GM23338 (cell line): ENCODE measurements around the gene NECTIN1. TPM values are rescaled to one million over a fixed set of nuclear protein-coding genes. Genes with fewer than 3 reads are reported as not detected.

Experiments
- ATAC-seq: fragments of 200-7000 bp; cut with Tn5 transposase; 3 replicates; pipeline ENCODE4 v1.9.1; 2020
- DNase-seq: peaks from one replicate; pipeline ENCODE4 v3.0.0-alpha.2; 2015; ENCODE audit warnings: low spot score
- H2AFZ ChIP-seq: fragments of 200-600 bp; sonication (generic); 2 replicates; pipeline ENCODE4 v1.8.0; 2016; ENCODE audit warnings: antibody characterized with exemption, mild to moderate bottlenecking, moderate library complexity
- H3F3A ChIP-seq: fragments of 200-600 bp; sonication (generic); replicated peaks from 2 replicates; pipeline ENCODE4 v1.8.0; 2017; ENCODE audit warnings: antibody characterized with exemption, mixed run types, low read depth
- H3K27ac ChIP-seq: fragments of 200-600 bp; sonication (generic); 2 replicates; pipeline ENCODE4 v1.6.1; 2016; ENCODE audit warnings: low read depth
- H3K27me3 ChIP-seq: fragments of 200-600 bp; sonication (generic); 2 replicates; pipeline ENCODE4 v1.8.0; 2016; ENCODE audit warnings: mild to moderate bottlenecking, mixed run types, moderate library complexity; ENCODE audit not compliant: insufficient read depth
- H3K36me3 ChIP-seq: fragments of 200-600 bp; sonication (generic); 2 replicates; pipeline ENCODE4 v1.8.0; 2016; ENCODE audit warnings: mild to moderate bottlenecking; ENCODE audit not compliant: insufficient read depth
- H3K4me1 ChIP-seq: fragments of 200-600 bp; sonication (generic); 2 replicates; pipeline ENCODE4 v1.8.0; 2016; ENCODE audit warnings: mild to moderate bottlenecking, moderate library complexity; ENCODE audit not compliant: insufficient read depth
- H3K4me2 ChIP-seq: fragments of 200-600 bp; sonication (generic); 2 replicates; pipeline ENCODE4 v1.7.1; 2017; ENCODE audit warnings: mixed run types
- H3K4me3 ChIP-seq: fragments of 200-600 bp; sonication (generic); 2 replicates; pipeline ENCODE4 v1.6.1; 2016; ENCODE audit warnings: mixed run types
- H3K79me2 ChIP-seq: fragments of 200-600 bp; sonication (generic); replicated peaks from 2 replicates; pipeline ENCODE4 v1.8.0; 2017; ENCODE audit warnings: mild to moderate bottlenecking; ENCODE audit not compliant: insufficient read depth
- H3K9me2 ChIP-seq: fragments of 200-600 bp; sonication (generic); 2 replicates; pipeline ENCODE4 v1.8.0; 2017; ENCODE audit not compliant: insufficient read depth
- H4K20me1 ChIP-seq: fragments of 200-600 bp; sonication (generic); replicated peaks from 2 replicates; pipeline ENCODE4 v1.8.0; 2017; ENCODE audit warnings: mild to moderate bottlenecking; ENCODE audit not compliant: insufficient read depth
- H3K27ac Mint-ChIP-seq: 2 replicates; pipeline ENCODE4 v1.8.0; 2020; ENCODE audit warnings: inconsistent platforms, mild to moderate bottlenecking, moderate library complexity, mixed read lengths
- H3K27me3 Mint-ChIP-seq: 3 replicates; pipeline ENCODE4 v1.8.0; 2022; ENCODE audit warnings: low read depth, mild to moderate bottlenecking, moderate library complexity, mixed read lengths, inconsistent platforms; ENCODE audit not compliant: insufficient read depth, poor library complexity
- H3K36me3 Mint-ChIP-seq: 3 replicates; pipeline ENCODE4 v1.8.0; 2021; ENCODE audit warnings: low read depth, mild to moderate bottlenecking, inconsistent platforms, moderate library complexity, mixed read lengths
- H3K4me1 Mint-ChIP-seq: 3 replicates; pipeline ENCODE4 v1.8.0; 2020; ENCODE audit warnings: mild to moderate bottlenecking, inconsistent platforms, mixed read lengths
- H3K4me3 Mint-ChIP-seq: 3 replicates; pipeline ENCODE4 v1.8.0; 2021; ENCODE audit warnings: moderate library complexity, mild to moderate bottlenecking, inconsistent platforms, mixed read lengths
- H3K9me3 Mint-ChIP-seq: 3 replicates; pipeline ENCODE4 v1.8.0; 2020; ENCODE audit warnings: moderate library complexity, mild to moderate bottlenecking, inconsistent platforms, mixed read lengths
- EZH2 ChIP-seq: fragments of 200-600 bp; sonication (generic); IDR thresholded peaks from one replicate; pipeline ENCODE4 v1.8.0; 2017; ENCODE audit warnings: antibody characterized with exemption, mild to moderate bottlenecking, low read depth; ENCODE audit not compliant: unreplicated experiment
- EZH2phosphoT487 ChIP-seq: fragments of 200-600 bp; sonication (generic); IDR thresholded peaks from one replicate; pipeline ENCODE4 v1.8.1; 2018; ENCODE audit warnings: antibody characterized with exemption; ENCODE audit not compliant: unreplicated experiment
- JUNB ChIP-seq: IDR thresholded peaks from one replicate; pipeline ENCODE4 v1.6.1; 2016; ENCODE audit warnings: antibody characterized with exemption; ENCODE audit not compliant: unreplicated experiment
- ZNF114 ChIP-seq: fragments of 250-450 bp; sonication (Bioruptor Pico); IDR thresholded peaks from 2 replicates; pipeline ENCODE4 v1.5.0; 2020; ENCODE audit warnings: mild to moderate bottlenecking, moderate library complexity
- polyA plus RNA-seq: library from polyadenylated mRNA; unstranded; fragments of >200 nt; fragmentation: Nextera tagmentation; extraction: Ambion mirVana; gene quantifications from 2 replicates; pipeline ENCODE4 v1.2.1, GENCODE V29; 2016
- total RNA-seq: library from RNA; depleted of rRNA; stranded (reverse); fragments of >200 nt; shearing (Covaris generic); gene quantifications from 2 replicates; pipeline ENCODE4 v1.2.3, GENCODE V29; 2014
- TF ChIP-seq, protein P1 (sequence below): IDR thresholded peaks from one replicate; pipeline ENCODE4 v1.6.1; 2018; ENCODE audit warnings: antibody characterized with exemption; ENCODE audit not compliant: unreplicated experiment
- TF ChIP-seq, protein P2 (sequence below): IDR thresholded peaks from 2 replicates; pipeline ENCODE4 v1.6.1; 2016; ENCODE audit warnings: antibody characterized with exemption

The NECTIN1 gene
- total and polyA plus RNA-seq, 2 experiments from 2014 or later = 18.7 to 56.3 TPM

DNA sequence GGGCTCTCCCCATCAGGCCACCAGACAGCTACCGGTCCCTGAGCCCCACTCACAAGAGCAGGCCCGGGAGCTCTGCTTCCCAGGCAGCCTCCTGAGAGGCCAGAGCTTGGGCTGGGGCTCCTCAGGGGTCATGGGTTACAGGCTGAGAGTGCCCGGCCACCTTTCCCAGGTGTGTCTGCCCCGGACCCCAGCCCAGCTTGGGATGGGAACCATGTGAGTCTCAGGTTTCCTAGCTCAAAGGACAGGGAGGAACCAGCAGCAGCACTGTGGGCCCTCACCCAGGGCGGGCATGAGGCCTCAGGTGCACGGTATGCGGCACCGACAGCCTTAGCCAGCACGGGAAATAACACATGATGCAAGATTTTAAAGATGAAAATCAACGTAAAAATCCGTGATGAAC lies 90.1 kb downstream of the NECTIN1 start (continued):
- TF ChIP-seq, protein P1, sequence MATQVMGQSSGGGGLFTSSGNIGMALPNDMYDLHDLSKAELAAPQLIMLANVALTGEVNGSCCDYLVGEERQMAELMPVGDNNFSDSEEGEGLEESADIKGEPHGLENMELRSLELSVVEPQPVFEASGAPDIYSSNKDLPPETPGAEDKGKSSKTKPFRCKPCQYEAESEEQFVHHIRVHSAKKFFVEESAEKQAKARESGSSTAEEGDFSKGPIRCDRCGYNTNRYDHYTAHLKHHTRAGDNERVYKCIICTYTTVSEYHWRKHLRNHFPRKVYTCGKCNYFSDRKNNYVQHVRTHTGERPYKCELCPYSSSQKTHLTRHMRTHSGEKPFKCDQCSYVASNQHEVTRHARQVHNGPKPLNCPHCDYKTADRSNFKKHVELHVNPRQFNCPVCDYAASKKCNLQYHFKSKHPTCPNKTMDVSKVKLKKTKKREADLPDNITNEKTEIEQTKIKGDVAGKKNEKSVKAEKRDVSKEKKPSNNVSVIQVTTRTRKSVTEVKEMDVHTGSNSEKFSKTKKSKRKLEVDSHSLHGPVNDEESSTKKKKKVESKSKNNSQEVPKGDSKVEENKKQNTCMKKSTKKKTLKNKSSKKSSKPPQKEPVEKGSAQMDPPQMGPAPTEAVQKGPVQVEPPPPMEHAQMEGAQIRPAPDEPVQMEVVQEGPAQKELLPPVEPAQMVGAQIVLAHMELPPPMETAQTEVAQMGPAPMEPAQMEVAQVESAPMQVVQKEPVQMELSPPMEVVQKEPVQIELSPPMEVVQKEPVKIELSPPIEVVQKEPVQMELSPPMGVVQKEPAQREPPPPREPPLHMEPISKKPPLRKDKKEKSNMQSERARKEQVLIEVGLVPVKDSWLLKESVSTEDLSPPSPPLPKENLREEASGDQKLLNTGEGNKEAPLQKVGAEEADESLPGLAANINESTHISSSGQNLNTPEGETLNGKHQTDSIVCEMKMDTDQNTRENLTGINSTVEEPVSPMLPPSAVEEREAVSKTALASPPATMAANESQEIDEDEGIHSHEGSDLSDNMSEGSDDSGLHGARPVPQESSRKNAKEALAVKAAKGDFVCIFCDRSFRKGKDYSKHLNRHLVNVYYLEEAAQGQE = no peak
- TF ChIP-seq JUNB = no peak

DNA sequence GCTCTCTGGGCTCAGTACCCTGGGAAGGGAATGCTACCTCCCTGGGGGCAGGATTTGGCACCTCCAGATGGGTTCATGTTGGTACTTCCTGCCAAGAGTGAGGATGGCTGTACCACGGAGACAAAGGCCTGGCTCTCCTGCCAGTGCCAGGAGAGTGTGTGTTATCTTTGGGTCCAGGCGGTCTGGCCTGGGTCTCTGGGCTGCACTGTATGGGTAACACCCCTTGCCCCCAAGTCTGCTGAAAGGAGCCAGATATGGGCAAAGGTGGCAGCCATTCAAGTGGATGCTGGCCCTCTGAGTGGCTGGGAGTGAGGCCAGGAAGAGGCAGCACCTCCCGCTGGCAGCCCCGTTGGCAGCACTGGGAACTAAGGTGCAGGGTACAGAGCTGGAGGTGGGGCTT lies 91.5 kb downstream of the NECTIN1 start:
- Histone ChIP-seq H3K4me2 (no peak overlapping the region), H2AFZ (no peak overlapping the region), H3K9me2 (no peaks in the 10 kb centered on the region), H3K27me3 (no peaks in the 10 kb centered on the region), H4K20me1 (no peaks in the 10 kb centered on the region), H3F3A (no peaks in the 10 kb centered on the region), H3K36me3 (no peaks in the 10 kb centered on the region), H3K4me3 (no peak overlapping the region), H3K27ac (no peak overlapping the region), H3K4me1 (no peaks in the 10 kb centered on the region), H3K79me2 (no peaks in the 10 kb centered on the region)
- Mint-ChIP-seq H3K4me3 (no peak overlapping the region), H3K27ac (no peak overlapping the region), H3K36me3 (no peaks in the 10 kb centered on the region), H3K27me3 (peaks cover 20% of the 10 kb centered on the region), H3K4me1 (peaks cover 3% of the 10 kb centered on the region), H3K9me3 (no peaks in the 10 kb centered on the region)
- no peak for ATAC-seq
- TF ChIP-seq, protein P1 = no peak
- TF ChIP-seq EZH2 = no peak
- TF ChIP-seq, protein P2, sequence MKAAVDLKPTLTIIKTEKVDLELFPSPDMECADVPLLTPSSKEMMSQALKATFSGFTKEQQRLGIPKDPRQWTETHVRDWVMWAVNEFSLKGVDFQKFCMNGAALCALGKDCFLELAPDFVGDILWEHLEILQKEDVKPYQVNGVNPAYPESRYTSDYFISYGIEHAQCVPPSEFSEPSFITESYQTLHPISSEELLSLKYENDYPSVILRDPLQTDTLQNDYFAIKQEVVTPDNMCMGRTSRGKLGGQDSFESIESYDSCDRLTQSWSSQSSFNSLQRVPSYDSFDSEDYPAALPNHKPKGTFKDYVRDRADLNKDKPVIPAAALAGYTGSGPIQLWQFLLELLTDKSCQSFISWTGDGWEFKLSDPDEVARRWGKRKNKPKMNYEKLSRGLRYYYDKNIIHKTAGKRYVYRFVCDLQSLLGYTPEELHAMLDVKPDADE = no peak
- no peak for TF ChIP-seq ZNF114 (CRISPR knock-in tag)
- TF ChIP-seq EZH2phosphoT487 = no peak
- no peak for DNase-seq
